GM18498 (cell line): ENCODE data around the gene KANK4.
"Not testable (repeated sequence)": the region's sequence is repeated elsewhere in the genome, so short reads cannot be mapped to it uniquely, and the experiment has no call there.

Source experiments
- ATAC-seq: cut with Tn5 transposase; IDR thresholded peaks from one replicate; pipeline ENCODE4 v1.9.1; 2021; ENCODE audit warnings: mild to moderate bottlenecking, moderate library complexity; ENCODE audit not compliant: unreplicated experiment

The KANK4 gene

GRCh38 chr1:62241371-62242131, 77.7 kb downstream of the KANK4 start:
- no peak for ATAC-seq

- ATAC-seq, result no peak
These were observed 78.4 kb downstream of the KANK4 start for GRCh38 chr1:62240651-62241370.

GRCh38 chr1:62239652-62240403, 79.4 kb downstream of the KANK4 start:
- not testable (repeated sequence) for ATAC-seq

GRCh38 chr1:62238507-62238906, 80.7 kb downstream of the KANK4 start:
- ATAC-seq, result no peak

- ATAC-seq, result no peak
These were observed 81.3 kb downstream of the KANK4 start for GRCh38 chr1:62237950-62238374.

GRCh38 chr1:62237361-62237760, 81.9 kb downstream of the KANK4 start:
- no peak for ATAC-seq

GRCh38 chr1:62235576-62235975, 83.7 kb downstream of the KANK4 start:
- no peak for ATAC-seq

GRCh38 chr1:62234688-62235087, 84.5 kb downstream of the KANK4 start:
- ATAC-seq, result no peak

- ATAC-seq, result no peak
These were observed 85.2 kb downstream of the KANK4 start for GRCh38 chr1:62233926-62234450.

- ATAC-seq, result no peak
These were observed 86.4 kb downstream of the KANK4 start for GRCh38 chr1:62232871-62233278.

GRCh38 chr1:62230718-62231117, 88.5 kb downstream of the KANK4 start:
- ATAC-seq, result no peak

GRCh38 chr1:62229932-62230331, 89.3 kb downstream of the KANK4 start:
- no peak for ATAC-seq

GRCh38 chr1:62229468-62229867, 89.8 kb downstream of the KANK4 start:
- no peak for ATAC-seq

GRCh38 chr1:62228883-62229187, 90.4 kb downstream of the KANK4 start:
- ATAC-seq, result no peak

- no peak for ATAC-seq
These were observed 90.9 kb downstream of the KANK4 start for GRCh38 chr1:62228136-62228882.

GRCh38 chr1:62227496-62227895, 91.7 kb downstream of the KANK4 start:
- ATAC-seq, result no peak

- ATAC-seq, result no peak
These were observed 95.1 kb downstream of the KANK4 start for GRCh38 chr1:62224182-62224581.

- no peak for ATAC-seq
These were observed 96.9 kb downstream of the KANK4 start for GRCh38 chr1:62222321-62222720.

- ATAC-seq, result no peak
These were observed 98.1 kb downstream of the KANK4 start for GRCh38 chr1:62221171-62221570.

GRCh38 chr1:62220456-62220855, 98.8 kb downstream of the KANK4 start:
- ATAC-seq, result not testable (repeated sequence)

- ATAC-seq, result no peak
These were observed 100.6 kb downstream of the KANK4 start for GRCh38 chr1:62218604-62219003.
